Activated CD4-positive, alpha-beta T cell treated with anti-CD3 and anti-CD28 coated beads, Interleukin-2, amount 50 U/mL, for 16 hours (primary cell): ENCODE data around the gene HS3ST6.
"Not testable (repeated sequence)": the region's sequence is repeated elsewhere in the genome, so short reads cannot be mapped to it uniquely, and the experiment has no call there.

Source experiments
- DNase-seq: peaks from one replicate; pipeline ENCODE4 v3.0.0-alpha.2; 2020

Gene HS3ST6

GRCh38 chr16:1946495-1947368 is 28.5 kb upstream of the HS3ST6 start:
- DNase-seq = no peak

GRCh38 chr16:1945559-1946391 is 27.6 kb upstream of the HS3ST6 start:
- DNase-seq = no peak

- DNase-seq = no peak
These were observed 26.5 kb upstream of the HS3ST6 start for GRCh38 chr16:1944612-1945199.

GRCh38 chr16:1942810-1943726 is 24.9 kb upstream of the HS3ST6 start, which contains the start of gene MSRB1:
MSRB1 (minus strand) TSS chr16:1943199; CDS start chr16:1943156, 43 bp downstream.
- peak; percentile 100 for DNase-seq

GRCh38 chr16:1942047-1942809 is 24.0 kb upstream of the HS3ST6 start:
- DNase-seq = peak; percentile 41

GRCh38 chr16:1941162-1942046 is 23.2 kb upstream of the HS3ST6 start:
- DNase-seq = no peak

GRCh38 chr16:1940273-1941161 is 22.3 kb upstream of the HS3ST6 start:
- no peak for DNase-seq

- DNase-seq = not testable (repeated sequence)
These were observed 21.6 kb upstream of the HS3ST6 start for GRCh38 chr16:1939833-1940232.

GRCh38 chr16:1938910-1939309 is 20.7 kb upstream of the HS3ST6 start:
- DNase-seq = no peak

- no peak for DNase-seq
These were observed 20.1 kb upstream of the HS3ST6 start for GRCh38 chr16:1938316-1938715.

- DNase-seq = no peak
These were observed 18.8 kb upstream of the HS3ST6 start for GRCh38 chr16:1936945-1937479.

- DNase-seq = no peak
These were observed 15.0 kb upstream of the HS3ST6 start for GRCh38 chr16:1933097-1933661.

- no peak for DNase-seq
These were observed 14.1 kb upstream of the HS3ST6 start for GRCh38 chr16:1932050-1933028.

GRCh38 chr16:1930338-1930720 is 12.1 kb upstream of the HS3ST6 start:
- no peak for DNase-seq

- DNase-seq = peak; percentile 92
These were observed 11.5 kb upstream of the HS3ST6 start for GRCh38 chr16:1929578-1930337.

GRCh38 chr16:1929105-1929504 is 10.9 kb upstream of the HS3ST6 start:
- no peak for DNase-seq

- DNase-seq = no peak
These were observed 8.1 kb upstream of the HS3ST6 start for GRCh38 chr16:1926271-1926670.
